ENCODE measurements around the gene KMT2C. TPM values are rescaled to one million over a fixed set of nuclear protein-coding genes. Genes with fewer than 3 reads are reported as not detected.
A peak's percentile ranks its signal among the peaks of the same experiment; 100 is the strongest.
"Not testable (repeated sequence)": the region's sequence is repeated elsewhere in the genome, so short reads cannot be mapped to it uniquely, and the experiment has no call there.

KMT2C gene
- total and polyA plus RNA-seq, 4 donors = 6.3 to 35.3 (median 19.3) TPM

DNA sequence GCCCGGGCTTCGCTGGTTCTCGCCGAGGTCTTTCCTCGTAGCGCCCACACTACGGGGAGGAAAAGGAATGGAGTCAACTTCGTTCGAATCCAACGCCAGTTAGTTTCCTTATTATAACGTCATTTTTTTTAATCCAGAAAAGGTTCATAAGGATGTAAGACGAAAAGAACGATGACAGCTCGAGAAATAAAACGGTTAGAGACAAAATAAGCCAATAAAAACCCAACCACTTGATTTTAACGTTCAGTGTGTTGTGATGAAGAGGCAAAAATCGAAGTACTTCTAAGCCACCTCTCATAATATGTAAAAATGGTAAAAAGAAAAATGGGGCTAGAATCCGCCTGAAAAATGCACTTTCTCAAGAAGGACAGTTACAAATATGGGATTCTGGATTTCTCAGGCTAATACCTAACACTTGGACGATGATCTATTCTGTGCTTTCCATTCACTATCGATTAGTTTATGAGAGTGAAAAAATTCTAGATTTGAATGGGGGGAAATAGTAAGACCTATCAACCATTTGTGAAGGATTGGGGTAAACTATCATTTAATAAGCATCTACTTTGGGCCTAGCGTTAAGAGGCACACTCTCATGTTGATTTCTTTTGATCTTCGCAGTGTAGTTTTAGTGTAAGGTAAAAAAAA is 1.2 kb upstream of the KMT2C start:
- Histone ChIP-seq H3K4me3 (ENCODE audit: low read depth in 1 of 3, low read length in 3 of 3) (peak overlapping the region; percentile 31 to 95 (median 63)), H3K27ac (ENCODE audit: low read depth in 1 of 2, low read length in 2 of 2) (peak overlapping the region; percentile 87 to 97), H3K4me1 (ENCODE audit: control insufficient read depth in 4 of 4, insufficient read depth in 4 of 4, low read length in 3 of 4) (peaks cover 4 to 15% (median 9%) of the 10 kb centered on the region in 4 donors), H3K9ac (ENCODE audit: low read depth in 1 of 2, low read length in 2 of 2) (peak overlapping the region; percentile 67 to 75)
- H3K9me3 ChIP-seq (ENCODE audit: control insufficient read depth in 4 of 4, low read length in 3 of 4); DNase-seq (ENCODE audit: low spot score); H3K36me3 ChIP-seq (ENCODE audit: control insufficient read depth in 4 of 4, insufficient read depth in 3 of 4, low read depth in 1 of 4, low read length in 3 of 4); H3K27me3 ChIP-seq (ENCODE audit: control insufficient read depth in 4 of 4, insufficient read depth in 4 of 4, low read length in 3 of 4): not testable (repeated sequence)
- 11% methylated on average over 22 of the region's 22 CpGs for WGBS
- peak; percentile 7 for TF ChIP-seq YY1 (IDR thresholded peaks at IDR 0.05)

DNA sequence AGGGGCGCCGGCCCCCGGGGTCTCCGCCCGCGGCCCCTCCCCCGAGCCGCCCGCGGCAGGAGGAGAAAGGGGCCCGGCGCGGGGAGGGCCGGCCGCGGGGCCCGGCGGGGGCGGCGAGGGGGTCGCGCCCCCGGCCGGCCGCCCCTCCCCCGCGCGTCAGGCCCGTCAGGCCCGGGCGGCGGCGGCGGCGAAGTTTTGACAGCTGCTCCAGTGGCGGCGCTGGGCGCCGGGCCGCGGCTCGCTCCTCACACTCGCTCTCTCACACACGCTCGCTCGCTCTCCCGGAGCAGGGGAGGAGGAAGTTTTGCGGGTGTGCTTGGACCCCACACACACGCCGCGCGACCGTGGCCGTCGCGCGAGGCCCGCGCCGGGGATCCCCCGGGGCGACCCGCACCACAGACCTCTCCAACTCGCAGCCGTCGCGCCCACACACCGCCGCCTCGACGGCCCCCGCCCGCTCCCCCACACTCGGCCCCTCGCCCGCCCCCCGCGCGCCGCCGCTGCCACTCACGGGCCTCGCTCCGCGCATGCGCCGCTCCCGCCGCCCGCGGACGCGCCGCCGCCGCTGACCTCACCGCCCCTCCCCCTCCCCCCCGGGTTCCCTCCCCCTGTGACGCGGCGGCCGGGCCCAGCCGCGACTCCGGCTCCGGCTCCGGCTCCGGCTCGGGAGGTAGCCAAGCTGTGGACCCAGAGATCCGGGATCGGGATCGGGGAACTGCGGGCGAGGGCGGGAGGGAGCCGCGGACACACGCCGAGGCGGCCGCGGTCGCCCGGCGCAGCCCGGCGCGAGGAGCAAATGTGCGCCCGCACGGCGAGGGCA is 518 bp upstream of the KMT2C start:
- H3K9me3 ChIP-seq (ENCODE audit: control insufficient read depth in 4 of 4, low read length in 3 of 4) = no peaks in the 10 kb centered on the region
- peak overlapping the region; percentile 67 to 75 for H3K9ac ChIP-seq (ENCODE audit: low read depth in 1 of 2, low read length in 2 of 2)
- H3K4me3 ChIP-seq (ENCODE audit: low read depth in 1 of 3, low read length in 3 of 3) = peak overlapping the region; percentile 55 to 95 (median 63)
- whole genome bisulfite sequencing = under 1% methylated on average over 132 of the region's 132 CpGs
- DNase-seq (ENCODE audit: low spot score) = peak; percentile 97
- peak in 1 of 2 donors; percentile 12 for TF ChIP-seq EGR1 (IDR thresholded peaks at IDR 0.05; ENCODE audit: low read depth in 2 of 2)
- no peak for TF ChIP-seq GABPA (IDR thresholded peaks at IDR 0.05 in 1 of 2, conservative IDR thresholded peaks at IDR 0.05 in 1 of 2)
- TF ChIP-seq SP1 (IDR thresholded peaks at IDR 0.05) = peak; percentile 49
- peak; percentile 44 for TF ChIP-seq YY1 (IDR thresholded peaks at IDR 0.05)
- TF ChIP-seq, protein P1, sequence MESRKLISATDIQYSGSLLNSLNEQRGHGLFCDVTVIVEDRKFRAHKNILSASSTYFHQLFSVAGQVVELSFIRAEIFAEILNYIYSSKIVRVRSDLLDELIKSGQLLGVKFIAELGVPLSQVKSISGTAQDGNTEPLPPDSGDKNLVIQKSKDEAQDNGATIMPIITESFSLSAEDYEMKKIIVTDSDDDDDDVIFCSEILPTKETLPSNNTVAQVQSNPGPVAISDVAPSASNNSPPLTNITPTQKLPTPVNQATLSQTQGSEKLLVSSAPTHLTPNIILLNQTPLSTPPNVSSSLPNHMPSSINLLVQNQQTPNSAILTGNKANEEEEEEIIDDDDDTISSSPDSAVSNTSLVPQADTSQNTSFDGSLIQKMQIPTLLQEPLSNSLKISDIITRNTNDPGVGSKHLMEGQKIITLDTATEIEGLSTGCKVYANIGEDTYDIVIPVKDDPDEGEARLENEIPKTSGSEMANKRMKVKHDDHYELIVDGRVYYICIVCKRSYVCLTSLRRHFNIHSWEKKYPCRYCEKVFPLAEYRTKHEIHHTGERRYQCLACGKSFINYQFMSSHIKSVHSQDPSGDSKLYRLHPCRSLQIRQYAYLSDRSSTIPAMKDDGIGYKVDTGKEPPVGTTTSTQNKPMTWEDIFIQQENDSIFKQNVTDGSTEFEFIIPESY (IDR thresholded peaks at IDR 0.05) = no peak
- TF ChIP-seq, protein P2, sequence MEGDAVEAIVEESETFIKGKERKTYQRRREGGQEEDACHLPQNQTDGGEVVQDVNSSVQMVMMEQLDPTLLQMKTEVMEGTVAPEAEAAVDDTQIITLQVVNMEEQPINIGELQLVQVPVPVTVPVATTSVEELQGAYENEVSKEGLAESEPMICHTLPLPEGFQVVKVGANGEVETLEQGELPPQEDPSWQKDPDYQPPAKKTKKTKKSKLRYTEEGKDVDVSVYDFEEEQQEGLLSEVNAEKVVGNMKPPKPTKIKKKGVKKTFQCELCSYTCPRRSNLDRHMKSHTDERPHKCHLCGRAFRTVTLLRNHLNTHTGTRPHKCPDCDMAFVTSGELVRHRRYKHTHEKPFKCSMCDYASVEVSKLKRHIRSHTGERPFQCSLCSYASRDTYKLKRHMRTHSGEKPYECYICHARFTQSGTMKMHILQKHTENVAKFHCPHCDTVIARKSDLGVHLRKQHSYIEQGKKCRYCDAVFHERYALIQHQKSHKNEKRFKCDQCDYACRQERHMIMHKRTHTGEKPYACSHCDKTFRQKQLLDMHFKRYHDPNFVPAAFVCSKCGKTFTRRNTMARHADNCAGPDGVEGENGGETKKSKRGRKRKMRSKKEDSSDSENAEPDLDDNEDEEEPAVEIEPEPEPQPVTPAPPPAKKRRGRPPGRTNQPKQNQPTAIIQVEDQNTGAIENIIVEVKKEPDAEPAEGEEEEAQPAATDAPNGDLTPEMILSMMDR (IDR thresholded peaks at IDR 0.05; ENCODE audit: low read depth, low read length, missing input control) = no peak
- TF ChIP-seq RAD21 (IDR thresholded peaks at IDR 0.05) = peak in 1 of 2 donors; percentile 29
- H3K27me3 ChIP-seq (ENCODE audit: control insufficient read depth in 4 of 4, insufficient read depth in 4 of 4, low read length in 3 of 4) = no peaks in the 10 kb centered on the region
- peaks cover 4 to 15% (median 9%) of the 10 kb centered on the region in 4 donors for H3K4me1 ChIP-seq (ENCODE audit: control insufficient read depth in 4 of 4, insufficient read depth in 4 of 4, low read length in 3 of 4)
- H3K27ac ChIP-seq (ENCODE audit: low read depth in 1 of 2, low read length in 2 of 2) = peak overlapping the region; percentile 97 to 98
- H3K36me3 ChIP-seq (ENCODE audit: control insufficient read depth in 4 of 4, insufficient read depth in 3 of 4, low read depth in 1 of 4, low read length in 3 of 4) = no peaks in the 10 kb centered on the region

- H3K27me3 ChIP-seq (ENCODE audit: control insufficient read depth in 4 of 4, insufficient read depth in 4 of 4, low read length in 3 of 4); H3K9me3 ChIP-seq (ENCODE audit: control insufficient read depth in 4 of 4, low read length in 3 of 4); H3K36me3 ChIP-seq (ENCODE audit: control insufficient read depth in 4 of 4, insufficient read depth in 3 of 4, low read depth in 1 of 4, low read length in 3 of 4): not testable (repeated sequence)
- WGBS = under 1% methylated on average over 58 of the region's 58 CpGs
- H3K4me3 ChIP-seq (ENCODE audit: low read depth in 1 of 3, low read length in 3 of 3) = peak overlapping the region; percentile 44 to 95 (median 69)
- peak; percentile 17 for TF ChIP-seq YY1 (IDR thresholded peaks at IDR 0.05)
- H3K27ac ChIP-seq (ENCODE audit: low read depth in 1 of 2, low read length in 2 of 2) = peak overlapping the region; percentile 64 to 73
- H3K4me1 ChIP-seq (ENCODE audit: control insufficient read depth in 4 of 4, insufficient read depth in 4 of 4, low read length in 3 of 4) = peaks cover 4 to 21% (median 10%) of the 10 kb centered on the region in 4 donors
- H3K9ac ChIP-seq (ENCODE audit: low read depth in 1 of 2, low read length in 2 of 2) = peak overlapping the region; percentile 10 to 66
- DNase-seq (ENCODE audit: low spot score) = peak; percentile 64
These were observed 1.1 kb downstream of the KMT2C start for GRCh38 chr7:152434511-152435383.

Data from liver (tissue), 9 donors.